Thyroid gland (tissue), 4 donors: ENCODE measurements around the gene VPS26A. TPM values are rescaled to one million over a fixed set of nuclear protein-coding genes. Genes with fewer than 3 reads are reported as not detected.

Experiments
- DNase-seq, 2 donors: peaks; one replicate each; pipeline ENCODE4 v3.0.0-alpha.2; 2019
- H3K27ac ChIP-seq, 3 donors: fragments of 200-600 bp; sonication (generic); 1 replicate in 2 of 3; 2 replicates in 1 of 3; pipeline ENCODE4 v1.5.1; 2016 to 2019; ENCODE audit warnings: mild to moderate bottlenecking in 1 of 3, moderate library complexity in 1 of 3
- H3K27me3 ChIP-seq: fragments of 200-600 bp; sonication (generic); one replicate; pipeline ENCODE4 v1.5.1; 2019
- H3K36me3 ChIP-seq, 2 donors: fragments of 200-600 bp; sonication (generic); one replicate each; pipeline ENCODE4 v1.5.1; 2016 to 2019
- H3K4me1 ChIP-seq, 2 donors: fragments of 200-600 bp; sonication (generic); one replicate each; pipeline ENCODE4 v1.5.1; 2017 to 2019
- H3K4me3 ChIP-seq, 3 donors: fragments of 200-600 bp; sonication (generic); replicated peaks in 1 of 3; 1 replicate in 2 of 3; 2 replicates in 1 of 3; pipeline ENCODE4 v1.5.1; 2016; ENCODE audit warnings: mild to moderate bottlenecking in 1 of 3
- H3K9me3 ChIP-seq: fragments of 200-600 bp; sonication (generic); one replicate; pipeline ENCODE4 v1.5.1; 2017
- CTCF ChIP-seq, 6 experiments: fragments of 200-600 bp in 3 of 6; fragments of 450-650 bp in 3 of 6; sonication (generic) in 3 of 6; IDR thresholded peaks; one replicate each; pipeline ENCODE4 v1.5.1; 2016 to 2019; ENCODE audit warnings: antibody characterized with exemption in 6 of 6, mild to moderate bottlenecking in 2 of 6, inconsistent platforms in 1 of 6, moderate library complexity in 1 of 6
- POLR2A ChIP-seq, 2 donors: fragments of 450-650 bp; IDR thresholded peaks; one replicate each; pipeline ENCODE4 v1.6.1; 2017; ENCODE audit warnings: antibody characterized with exemption in 2 of 2, mild to moderate bottlenecking in 2 of 2, moderate library complexity in 1 of 2
- WGBS, 2 donors: methylation state at CpG; one replicate each; pipeline ENCODE4 v1.1.5; 2017; 5-methylcytosine and 5-hydroxymethylcytosine counted together
- intact Hi-C: fragments of 100-400 bp; cut with DNase I; formaldehyde crosslinking; loops from one replicate; pipeline ENCODE4 v1.15.1; 2023
- small RNA-seq: library from RNA; depleted of rRNA; stranded (forward); fragments of <200 nt; gene quantifications from one replicate; pipeline ENCODE3, GENCODE V24; 2016
- total RNA-seq, 4 donors: library from RNA; depleted of rRNA; stranded (reverse); fragments of >200 nt; gene quantifications; one replicate each; pipeline ENCODE4 v1.2.3, GENCODE V29; 2016

The VPS26A gene
- total RNA-seq, 4 donors from 2014 or later = 32.5 to 41.0 (median 36.7) TPM

DNA sequence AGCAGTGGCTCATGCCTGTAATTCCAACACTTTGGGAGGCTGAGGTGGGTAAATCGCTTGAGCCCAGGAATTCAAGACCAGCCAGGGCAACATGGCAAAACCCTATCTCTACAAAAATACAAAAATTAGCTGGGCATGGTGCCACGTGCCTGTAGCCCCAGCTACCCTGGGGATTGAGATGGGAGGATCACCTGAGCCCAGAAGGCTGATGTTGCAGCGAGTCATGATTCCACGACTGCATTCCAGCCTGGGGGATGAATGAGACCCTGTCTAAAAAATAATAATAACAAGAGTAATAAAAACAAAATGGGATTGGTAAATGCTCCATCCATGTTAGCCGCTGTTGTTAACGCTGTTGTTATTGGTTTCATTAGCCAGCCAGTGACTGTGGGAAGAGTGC lies 94.9 kb downstream of the VPS26A start:
- Histone ChIP-seq H3K27ac (peak overlapping the region in 2 of 3 donors; percentile 75 to 95), H3K9me3 (no peaks in the 10 kb centered on the region), H3K27me3 (no peaks in the 10 kb centered on the region), H3K4me3 (no peak overlapping the region), H3K36me3 (no peaks in the 10 kb centered on the region), H3K4me1 (peaks cover 21 to 24% of the 10 kb centered on the region in 2 donors)
- no peak for TF ChIP-seq POLR2A (IDR thresholded peaks at IDR 0.05)
- TF ChIP-seq CTCF (IDR thresholded peaks at IDR 0.05) = no peak
- DNase-seq = no peak
- intact Hi-C loops = no loop called here
- 90 to 92% methylated on average over 6 of the region's 6 CpGs for WGBS, 2 donors

DNA sequence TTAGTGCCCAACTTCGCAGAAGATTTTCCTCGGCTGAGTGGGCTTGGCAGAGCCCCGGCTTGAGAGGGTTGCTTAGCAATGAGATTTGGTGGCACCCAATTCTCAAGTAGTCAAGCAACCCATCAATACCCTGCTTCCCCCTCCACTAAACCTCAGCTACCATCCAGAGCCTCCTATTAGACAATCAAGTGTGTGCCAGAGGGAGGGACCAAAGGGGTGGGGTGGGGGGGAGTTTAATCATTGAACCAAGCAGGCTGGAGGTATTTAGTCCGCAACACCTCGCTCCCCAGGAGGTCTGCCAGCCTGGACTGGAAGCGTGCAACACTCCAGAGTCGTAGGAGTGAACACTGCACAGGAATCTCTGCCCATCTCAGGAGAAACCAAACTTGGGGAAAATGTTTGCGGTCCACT lies 96.1 kb downstream of the VPS26A start, which contains the start of gene HKDC1:
HKDC1 (plus strand) TSS at position 292 of the 411 bp plus-strand sequence; CDS start at position 396, 104 bp downstream.
- H3K9me3 ChIP-seq = no peaks in the 10 kb centered on the region
- TF ChIP-seq POLR2A (IDR thresholded peaks at IDR 0.05) (peak in 1 of 2 donors; percentile 70), CTCF (IDR thresholded peaks at IDR 0.05) (no peak)
- H3K36me3 ChIP-seq = no peaks in the 10 kb centered on the region
- peak within 1 kb of the TSS; percentile 66 to 95 (median 81) for H3K27ac ChIP-seq
- no peak within 1 kb of the TSS for H3K4me3 ChIP-seq
- intact Hi-C loops = no loop called here
- no peaks in the 10 kb centered on the region for H3K27me3 ChIP-seq
- WGBS, 2 donors = 34 to 45% methylated on average over 7 to 8 of the region's 8 CpGs
- peak; percentile 90 to 91 for DNase-seq
- H3K4me1 ChIP-seq = peaks cover 21 to 26% of the 10 kb centered on the region in 2 donors

DNA sequence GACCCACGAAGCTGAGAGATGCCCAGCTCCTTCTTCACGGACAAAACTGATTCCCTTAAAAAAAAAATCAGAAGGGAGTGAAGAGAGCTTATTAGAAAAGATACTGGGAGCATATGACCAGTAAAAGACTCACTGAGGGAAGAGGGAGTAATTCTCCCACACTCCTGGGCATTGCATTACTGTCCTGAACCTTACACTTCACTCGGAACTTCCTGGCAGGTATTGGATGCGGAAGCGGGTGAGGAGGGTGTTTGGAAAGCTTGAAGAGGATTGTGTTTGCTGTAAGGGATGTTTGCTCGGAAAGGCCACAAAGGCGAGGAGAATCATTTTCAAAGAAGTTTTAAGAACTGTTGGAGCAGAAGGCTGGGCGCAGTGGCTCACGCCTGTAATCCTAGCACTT lies 96.5 kb downstream of the VPS26A start:
- no peak for TF ChIP-seq CTCF (IDR thresholded peaks at IDR 0.05)
- no peak for TF ChIP-seq POLR2A (IDR thresholded peaks at IDR 0.05)
- H3K36me3 ChIP-seq = no peaks in the 10 kb centered on the region
- intact Hi-C loops = no loop called here
- no peaks in the 10 kb centered on the region for H3K27me3 ChIP-seq
- no peaks in the 10 kb centered on the region for H3K9me3 ChIP-seq
- H3K27ac ChIP-seq = peak overlapping the region; percentile 66 to 95 (median 81)
- DNase-seq = peak; percentile 26 to 41
- H3K4me1 ChIP-seq = peaks cover 20 to 27% of the 10 kb centered on the region in 2 donors
- no peak overlapping the region for H3K4me3 ChIP-seq
- 54 to 62% methylated on average over 9 of the region's 9 CpGs for WGBS, 2 donors

Small RNAs within 50 kb of the gene (small RNA-seq; reads per million reads assigned to genes)
- not detected for gene RF00017

Other genes with a start within 250 kb of the VPS26A start
- 10 to 100 TPM; 36.3 to 51.3 (median 41.7) TPM for gene DDX50, start 222.9 kb upstream of the VPS26A start, total RNA-seq
- 10 to 100 TPM; 30.9 to 56.1 (median 38.1) TPM for gene DDX21, start 168.0 kb upstream of the VPS26A start, total RNA-seq
- gene KIFBP, start 135.4 kb upstream of the VPS26A start, total RNA-seq = 10 to 100 TPM; 37.9 to 54.1 (median 42.8) TPM
- gene SRGN, start 36.1 kb upstream of the VPS26A start, total RNA-seq = 100 to 1,000 TPM in 1 of 4 donors, 10 to 100 TPM in 3; 30.7 to 140 (median 40.3) TPM
- 10 to 100 TPM; 25.1 to 31.6 (median 27.8) TPM for gene SUPV3L1, start 56.1 kb downstream of the VPS26A start, total RNA-seq
- 10 to 100 TPM in 2 of 4 donors, 1 to 10 TPM in 2; 2.4 to 21.1 (median 8.5) TPM for gene HKDC1, start 96.2 kb downstream of the VPS26A start, total RNA-seq
- 100 to 1,000 TPM; 106 to 231 (median 189) TPM for gene HK1, start 154.3 kb downstream of the VPS26A start, total RNA-seq